Breast epithelium (tissue), 4 donors: ENCODE data around the gene PXDN. TPM values are rescaled to one million over a fixed set of nuclear protein-coding genes. Genes with fewer than 3 reads are reported as not detected.

ENCODE experiments used
- DNase-seq, 2 donors: peaks; one replicate each; pipeline ENCODE4 v3.0.0-alpha.2; 2019; ENCODE audit warnings: low spot score in 2 of 2
- H3K27ac ChIP-seq, 2 donors: fragments of 200-600 bp; sonication (generic) in 1 of 2; one replicate each; pipeline ENCODE4 v1.5.1; 2016 to 2019; ENCODE audit warnings: mild to moderate bottlenecking in 1 of 2
- H3K27me3 ChIP-seq, 2 donors: fragments of 200-600 bp; sonication (generic) in 1 of 2; one replicate each; pipeline versions ENCODE4 v1.5.1 to v1.6.0; 2017 to 2019; ENCODE audit warnings: control low read depth in 1 of 2, mild to moderate bottlenecking in 1 of 2
- H3K36me3 ChIP-seq: fragments of 200-600 bp; one replicate; pipeline ENCODE4 v1.5.1; 2019
- H3K4me1 ChIP-seq, 2 donors: fragments of 200-600 bp; sonication (generic); one replicate each; pipeline ENCODE4 v1.5.1; 2016 to 2019; ENCODE audit warnings: control low read depth in 1 of 2
- H3K4me3 ChIP-seq, 3 donors: fragments of 200-600 bp; sonication (generic); 1 replicate in 2 of 3; 2 replicates in 1 of 3; pipeline ENCODE4 v1.5.1; 2016 to 2019; ENCODE audit warnings: mild to moderate bottlenecking in 3 of 3, moderate library complexity in 2 of 3
- H3K9me3 ChIP-seq, 2 donors: fragments of 200-600 bp; sonication (generic) in 1 of 2; one replicate each; pipeline ENCODE4 v1.5.1; 2016 to 2019; ENCODE audit warnings: control low read depth in 1 of 2
- CTCF ChIP-seq, 3 donors: fragments of 450-650 bp; IDR thresholded peaks; one replicate each; pipeline ENCODE4 v1.5.1; 2016 to 2017; ENCODE audit warnings: antibody characterized with exemption in 3 of 3, mild to moderate bottlenecking in 3 of 3, moderate library complexity in 3 of 3
- POLR2A ChIP-seq: fragments of 450-650 bp; IDR thresholded peaks from one replicate; pipeline ENCODE4 v1.6.1; 2016; ENCODE audit warnings: antibody characterized with exemption, mild to moderate bottlenecking, moderate library complexity
- POLR2AphosphoS5 ChIP-seq, 3 donors: sonication (generic); formaldehyde crosslinking; IDR thresholded peaks; one replicate each; pipeline ENCODE4 v1.6.1; 2017; ENCODE audit warnings: antibody characterized with exemption in 3 of 3
- intact Hi-C: fragments of 100-400 bp; cut with DNase I; formaldehyde crosslinking; loops from one replicate; pipeline ENCODE4 v1.15.1; 2023; ENCODE audit warnings: low total_unique reads
- total RNA-seq, 3 donors: library from RNA; depleted of rRNA; stranded (reverse); fragments of >200 nt; gene quantifications; one replicate each; pipeline ENCODE4 v1.1.0, GENCODE V29; 2016

PXDN gene
- total RNA-seq, 3 donors from 2014 or later: 42.4 to 108 (median 64.2) TPM

- intact Hi-C loops: no loop called here
- Histone ChIP-seq H3K9me3 (no peaks in the 10 kb centered on the region), H3K27me3 (no peaks in the 10 kb centered on the region), H3K4me3 (no peak overlapping the region), H3K36me3 (no peaks in the 10 kb centered on the region), H3K27ac (no peak overlapping the region), H3K4me1 (no peaks in the 10 kb centered on the region)
- TF ChIP-seq CTCF (IDR thresholded peaks at IDR 0.05) (no peak), POLR2A (no peak), POLR2AphosphoS5 (IDR thresholded peaks at IDR 0.05) (no peak)
- DNase-seq: peak in 1 of 2 donors; percentile 20
Observed at GRCh38 chr2:1584691-1585485, 159.4 kb downstream of the PXDN start.

GRCh38 chr2:1584051-1584531, 160.2 kb downstream of the PXDN start:
- H3K27me3 ChIP-seq: no peaks in the 10 kb centered on the region

GRCh38 chr2:1582891-1583341, 161.4 kb downstream of the PXDN start:
- Histone ChIP-seq H3K27ac (no peak overlapping the region), H3K36me3 (no peaks in the 10 kb centered on the region), H3K4me1 (no peaks in the 10 kb centered on the region), H3K27me3 (no peaks in the 10 kb centered on the region), H3K4me3 (no peak overlapping the region), H3K9me3 (no peaks in the 10 kb centered on the region)
- DNase-seq: peak in 1 of 2 donors; percentile 45
- TF ChIP-seq POLR2A (no peak), CTCF (IDR thresholded peaks at IDR 0.05) (no peak), POLR2AphosphoS5 (IDR thresholded peaks at IDR 0.05) (no peak)
- intact Hi-C loops: no loop called here

More at GRCh38 chr2:1584051-1584531, 160.2 kb downstream of the PXDN start:
- Histone ChIP-seq H3K27ac (no peak overlapping the region), H3K36me3 (no peaks in the 10 kb centered on the region), H3K9me3 (no peaks in the 10 kb centered on the region), H3K4me3 (no peak overlapping the region), H3K4me1 (no peaks in the 10 kb centered on the region)
- peak in 1 of 2 donors; percentile 44 for DNase-seq
- intact Hi-C loops: no loop called here
- TF ChIP-seq POLR2AphosphoS5 (IDR thresholded peaks at IDR 0.05) (no peak), CTCF (IDR thresholded peaks at IDR 0.05) (no peak), POLR2A (no peak)

- DNase-seq: peak in 1 of 2 donors; percentile 24
- H3K9me3 ChIP-seq: no peaks in the 10 kb centered on the region
- H3K4me3 ChIP-seq: peak overlapping the region in 1 of 3 donors; percentile 19
- no peaks in the 10 kb centered on the region for H3K4me1 ChIP-seq
- intact Hi-C loops: loop anchor here (2.0 kb wide), 1 partner anchor 47 kb away; no protein-coding TSS in a partner anchor
- TF ChIP-seq POLR2A (no peak), POLR2AphosphoS5 (IDR thresholded peaks at IDR 0.05) (no peak), CTCF (IDR thresholded peaks at IDR 0.05) (no peak)
- peak overlapping the region in 1 of 2 donors; percentile 38 for H3K27ac ChIP-seq
- H3K27me3 ChIP-seq: no peaks in the 10 kb centered on the region
- no peaks in the 10 kb centered on the region for H3K36me3 ChIP-seq
Observed at GRCh38 chr2:1581965-1582625, 162.2 kb downstream of the PXDN start.
